ENCODE results near the gene TEX44.

GRCh38 chr2:231606941-231607340, 14.3 kb downstream of the TEX44 start:
- TF ChIP-seq ZBTB7A (IDR thresholded peaks at IDR 0.05; ENCODE audit: borderline replicate concordance, control insufficient read depth, low read depth, low read length) = no peak
- no peak for TF ChIP-seq TGIF2 (CRISPR knock-in tag; IDR thresholded peaks at IDR 0.05)
- no peak for TF ChIP-seq CBX8 (IDR thresholded peaks at IDR 0.05; ENCODE audit: borderline replicate concordance, extremely low read depth, low read depth, low read length, poor library complexity, severe bottlenecking)
- TF ChIP-seq STAT5B (CRISPR knock-in tag; IDR thresholded peaks at IDR 0.05) = no peak
- no peak for TF ChIP-seq POLR2AphosphoS5 (IDR thresholded peaks at IDR 0.05; ENCODE audit: control insufficient read depth, insufficient read depth, low read depth, low read length)
